ENCODE results near the gene PADI3. TPM values are rescaled to one million over a fixed set of nuclear protein-coding genes. Genes with fewer than 3 reads are reported as not detected.
A peak's percentile ranks its signal among the peaks of the same experiment; 100 is the strongest.

PADI3 gene
- polyA plus RNA-seq, 3 donors, result 0.01 TPM; not detected in 2

- Histone ChIP-seq H3K4me1 (ENCODE audit: control insufficient read depth in 1 of 2, insufficient read depth in 2 of 2, low read length in 2 of 2) (peaks cover 92 to 99% of the 10 kb centered on the region in 2 donors), H4K20me1 (ENCODE audit: insufficient read depth, low read length) (no peaks in the 10 kb centered on the region), H3K27ac (ENCODE audit: low read depth in 1 of 2, low read length in 2 of 2) (peak overlapping the region in 1 of 2 donors; percentile 89), H3K79me2 (ENCODE audit: insufficient read depth, low read length) (peaks cover 40% of the 10 kb centered on the region), H3K4me3 (replicated peaks in 1 of 3; ENCODE audit: low read depth in 2 of 3, low read length in 3 of 3) (peak overlapping the region in 1 of 3 experiments; percentile 65), H2AFZ (ENCODE audit: insufficient read depth, low read depth, low read length, poor library complexity, severe bottlenecking) (no peak overlapping the region), H3K36me3 (replicated peaks in 1 of 2; ENCODE audit: control insufficient read depth in 1 of 2, insufficient read depth in 2 of 2, low read length in 2 of 2) (no peaks in the 10 kb centered on the region), H3K27me3 (ENCODE audit: control insufficient read depth in 2 of 2, insufficient read depth in 2 of 2, low read length in 2 of 2) (no peaks in the 10 kb centered on the region), H3K9me3 (replicated peaks in 1 of 2; ENCODE audit: control insufficient read depth in 1 of 2, insufficient read depth in 1 of 2, low read length in 2 of 2) (no peaks in the 10 kb centered on the region), H3K9ac (ENCODE audit: insufficient read depth, low read length, poor library complexity, severe bottlenecking) (no peak overlapping the region), H3K4me2 (replicated peaks; ENCODE audit: extremely low read depth, low read length, poor library complexity, severe bottlenecking) (peak overlapping the region; percentile 66)
- Mint-ChIP-seq H3K27ac (peak overlapping the region; percentile 92 to 98 (median 94)), H3K36me3 (peaks cover 3 to 14% of the 10 kb centered on the region in 2 donors), H3K4me1 (peaks cover 98% of the 10 kb centered on the region), H3K9me3 (peaks cover 0 to 3% (median under 1%) of the 10 kb centered on the region in 7 donors), H3K4me3 (no peak overlapping the region), H3K27me3 (ENCODE audit: low read depth in 3 of 3) (peaks cover 0 to 3% (median 0%) of the 10 kb centered on the region in 3 donors)
- no peak for DNase-seq
- WGBS (ENCODE audit: insufficient coverage), result 76% methylated on average over 4 of the region's 6 CpGs
- TF ChIP-seq CTCF (IDR thresholded peaks at IDR 0.05), result no peak
- intact Hi-C loops (cut with micrococcal nuclease), result no loop called here
Measured at GRCh38 chr1:17307329-17307728, 58.4 kb downstream of the PADI3 start.

DNA sequence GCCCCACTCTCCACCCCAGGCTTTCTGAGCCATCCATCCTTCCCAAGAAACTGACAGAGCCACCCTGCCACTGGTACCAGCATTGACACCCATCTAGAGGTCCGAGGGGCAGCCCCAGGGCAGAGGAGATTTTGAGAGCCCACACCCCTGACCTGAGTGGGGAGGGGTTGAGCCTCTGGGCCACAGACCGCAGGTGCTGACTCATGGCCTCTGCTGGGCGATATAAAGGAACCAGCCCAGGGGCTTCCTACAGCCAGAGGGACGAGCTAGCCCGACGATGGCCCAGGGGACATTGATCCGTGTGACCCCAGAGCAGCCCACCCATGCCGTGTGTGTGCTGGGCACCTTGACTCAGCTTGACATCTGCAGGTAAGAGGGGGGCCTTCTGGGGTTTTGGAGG, 59.0 kb downstream of the PADI3 start, which contains the start of gene PADI4:
TSS of gene PADI4 (plus strand) at position 252 of the 400 bp plus-strand sequence. CDS start at position 278, 26 bp downstream.
- no peaks in the 10 kb centered on the region for H3K27me3 ChIP-seq (ENCODE audit: control insufficient read depth in 2 of 2, insufficient read depth in 2 of 2, low read length in 2 of 2)
- H4K20me1 ChIP-seq (ENCODE audit: insufficient read depth, low read length), result no peaks in the 10 kb centered on the region
- H3K4me1 ChIP-seq (ENCODE audit: control insufficient read depth in 1 of 2, insufficient read depth in 2 of 2, low read length in 2 of 2), result peaks cover 93 to 100% of the 10 kb centered on the region in 2 donors
- H3K27me3 Mint-ChIP-seq (ENCODE audit: low read depth in 3 of 3), result peaks cover 0 to 3% (median 0%) of the 10 kb centered on the region in 3 donors
- H3K79me2 ChIP-seq (ENCODE audit: insufficient read depth, low read length), result peaks cover 46% of the 10 kb centered on the region
- peak within 1 kb of the TSS; percentile 67 to 86 for H3K4me3 Mint-ChIP-seq
- H3K27ac ChIP-seq (ENCODE audit: low read depth in 1 of 2, low read length in 2 of 2), result peak within 1 kb of the TSS; percentile 88 to 89
- DNase-seq, result peak; percentile 75 to 86 (median 86)
- H3K9me3 Mint-ChIP-seq, result peaks cover 0 to 7% (median 0%) of the 10 kb centered on the region in 7 donors
- H2AFZ ChIP-seq (ENCODE audit: insufficient read depth, low read depth, low read length, poor library complexity, severe bottlenecking), result no peak within 1 kb of the TSS
- peaks cover 3 to 15% of the 10 kb centered on the region in 2 donors for H3K36me3 Mint-ChIP-seq
- peaks cover 100% of the 10 kb centered on the region for H3K4me1 Mint-ChIP-seq
- H3K4me2 ChIP-seq (replicated peaks; ENCODE audit: extremely low read depth, low read length, poor library complexity, severe bottlenecking), result peak within 1 kb of the TSS; percentile 66
- no peak for TF ChIP-seq CTCF (IDR thresholded peaks at IDR 0.05)
- H3K27ac Mint-ChIP-seq, result peak within 1 kb of the TSS; percentile 92 to 98 (median 94)
- no peaks in the 10 kb centered on the region for H3K36me3 ChIP-seq (replicated peaks in 1 of 2; ENCODE audit: control insufficient read depth in 1 of 2, insufficient read depth in 2 of 2, low read length in 2 of 2)
- 1% methylated on average over 7 of the region's 8 CpGs for WGBS (ENCODE audit: insufficient coverage)
- no peaks in the 10 kb centered on the region for H3K9me3 ChIP-seq (replicated peaks in 1 of 2; ENCODE audit: control insufficient read depth in 1 of 2, insufficient read depth in 1 of 2, low read length in 2 of 2)
- peak within 1 kb of the TSS; percentile 22 to 65 (median 32) for H3K4me3 ChIP-seq (replicated peaks in 1 of 3; ENCODE audit: low read depth in 2 of 3, low read length in 3 of 3)
- H3K9ac ChIP-seq (ENCODE audit: insufficient read depth, low read length, poor library complexity, severe bottlenecking), result peak within 1 kb of the TSS; percentile 64
- intact Hi-C loops (cut with micrococcal nuclease), result no loop called here

All from CD14-positive monocyte (primary cell).